GM18870 (cell line): ENCODE measurements around the gene ARFGEF2.
"Not testable (repeated sequence)": the region's sequence is repeated elsewhere in the genome, so short reads cannot be mapped to it uniquely, and the experiment has no call there.

Source experiments
- ATAC-seq: cut with Tn5 transposase; IDR thresholded peaks from one replicate; pipeline ENCODE4 v1.9.1; 2021; ENCODE audit warnings: moderate library complexity; ENCODE audit not compliant: unreplicated experiment

The ARFGEF2 gene

DNA sequence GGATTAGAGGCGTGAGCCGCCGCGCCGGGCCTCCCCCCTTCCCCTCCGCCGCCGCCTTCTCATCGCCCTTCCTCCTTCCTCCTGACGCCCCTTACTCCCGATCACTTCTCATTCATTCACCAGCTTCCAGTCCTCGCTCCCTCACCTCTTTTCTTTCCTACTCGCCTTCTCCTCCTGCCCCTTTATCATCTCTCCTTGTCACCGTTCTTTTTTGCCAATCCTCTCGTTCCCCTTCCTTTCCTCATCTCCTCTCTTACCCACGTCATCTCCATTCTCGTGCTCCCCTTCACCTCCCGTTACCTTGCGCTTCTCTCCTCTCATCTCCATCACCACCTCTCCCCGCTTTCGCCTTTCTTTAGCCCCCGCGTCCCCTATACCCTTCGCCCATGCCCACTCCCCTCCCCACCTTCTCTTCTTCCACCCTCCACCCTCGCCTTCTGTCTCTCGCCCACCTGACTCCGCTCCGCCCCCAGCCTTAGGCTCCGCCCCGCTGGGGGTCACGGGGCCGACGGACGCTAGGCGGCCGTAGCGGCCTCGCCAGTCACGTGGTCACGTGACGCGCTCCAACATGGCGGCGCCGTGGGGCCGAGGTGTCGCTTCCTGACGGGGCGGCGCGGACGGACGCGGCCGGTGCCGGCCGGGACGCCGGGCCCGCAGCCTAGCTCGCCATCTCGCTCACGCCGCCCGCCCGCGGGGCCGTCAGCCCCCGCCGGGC is at the start of gene ARFGEF2:
Gene ARFGEF2, plus strand, starts transcription at position 544 of the 715 bp plus-strand sequence. CDS start 179 bp downstream, outside the sequence.
- peak; percentile 32 for ATAC-seq

- no peak for ATAC-seq
These were observed 46.1 kb upstream of the ARFGEF2 start for GRCh38 chr20:48875233-48875913.

DNA sequence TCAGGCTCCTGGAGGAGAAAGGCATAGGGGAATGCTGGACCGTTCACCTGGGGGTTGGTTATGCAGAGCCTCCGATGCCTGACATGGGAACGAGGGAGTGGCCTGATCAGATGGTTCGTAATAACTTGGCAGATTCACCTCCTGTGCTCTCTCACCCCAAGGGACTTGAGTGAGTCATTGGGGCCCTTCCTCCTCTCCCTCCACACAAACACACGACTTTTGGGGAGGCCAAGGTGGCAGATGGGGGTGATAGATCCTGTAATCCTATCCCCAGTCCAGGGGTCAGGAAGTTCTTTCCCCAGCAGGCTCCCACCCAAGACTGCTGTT is 45.6 kb upstream of the ARFGEF2 start:
- no peak for ATAC-seq

DNA sequence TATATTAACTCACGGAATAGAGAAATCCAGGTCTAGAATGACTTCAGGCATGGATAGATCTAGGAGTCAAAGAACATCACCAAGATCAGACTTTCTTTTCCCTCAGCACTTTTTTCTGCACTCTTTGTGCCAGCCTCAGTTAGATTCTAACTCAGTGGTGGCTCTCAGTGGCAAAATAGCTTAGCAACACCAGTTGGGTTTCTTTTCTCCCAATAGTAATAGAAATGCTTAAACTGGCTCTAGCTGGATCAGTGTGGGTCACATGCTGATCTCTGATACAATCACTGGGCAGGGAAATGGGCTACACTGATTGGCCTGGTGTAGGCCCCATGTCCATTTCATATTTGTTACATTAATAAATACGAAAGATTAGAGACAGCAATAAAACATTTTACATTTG is 44.2 kb upstream of the ARFGEF2 start:
- no peak for ATAC-seq

GRCh38 chr20:48878534-48879248 is 42.8 kb upstream of the ARFGEF2 start:
- no peak for ATAC-seq

GRCh38 chr20:48879612-48880245 is 41.8 kb upstream of the ARFGEF2 start:
- ATAC-seq = no peak

DNA sequence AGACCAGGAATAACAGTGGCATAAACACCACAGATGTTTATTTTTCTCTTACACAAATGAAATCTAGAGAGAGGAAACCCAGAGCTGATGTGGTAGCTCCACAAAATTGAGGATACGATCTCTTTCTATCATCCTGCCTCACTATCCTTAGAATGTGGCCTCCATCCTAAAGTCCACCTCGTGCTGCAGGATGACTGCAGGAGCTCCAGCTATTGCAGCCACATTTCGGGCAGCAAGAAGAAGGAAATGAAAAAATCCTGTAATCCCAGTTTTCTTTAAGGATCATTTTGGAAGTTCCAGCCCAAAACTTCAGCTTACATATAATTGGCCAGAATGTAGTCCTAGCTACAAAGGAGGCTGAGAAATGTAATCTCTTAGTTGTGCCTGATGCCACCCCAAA is 41.2 kb upstream of the ARFGEF2 start:
- ATAC-seq = no peak

GRCh38 chr20:48880981-48881657 is 40.4 kb upstream of the ARFGEF2 start:
- no peak for ATAC-seq

DNA sequence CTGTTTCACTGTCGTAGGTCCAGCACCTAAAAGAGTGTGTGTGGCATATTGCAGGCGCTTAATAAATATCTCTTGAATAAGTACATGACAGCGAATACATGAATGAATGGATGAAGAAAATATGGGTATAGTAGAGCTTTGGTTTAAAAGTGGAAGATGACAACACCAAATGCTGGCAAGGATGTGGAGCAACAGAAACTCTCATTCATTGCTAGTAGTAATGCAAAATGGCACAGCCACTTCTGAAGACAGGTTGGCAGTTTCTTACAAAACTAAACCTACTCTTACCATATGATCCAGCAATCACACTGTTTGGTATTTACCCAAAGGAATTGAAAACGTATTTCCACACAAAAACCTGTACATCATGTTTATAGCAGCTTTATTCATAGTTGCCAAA is 36.3 kb upstream of the ARFGEF2 start:
- no peak for ATAC-seq

DNA sequence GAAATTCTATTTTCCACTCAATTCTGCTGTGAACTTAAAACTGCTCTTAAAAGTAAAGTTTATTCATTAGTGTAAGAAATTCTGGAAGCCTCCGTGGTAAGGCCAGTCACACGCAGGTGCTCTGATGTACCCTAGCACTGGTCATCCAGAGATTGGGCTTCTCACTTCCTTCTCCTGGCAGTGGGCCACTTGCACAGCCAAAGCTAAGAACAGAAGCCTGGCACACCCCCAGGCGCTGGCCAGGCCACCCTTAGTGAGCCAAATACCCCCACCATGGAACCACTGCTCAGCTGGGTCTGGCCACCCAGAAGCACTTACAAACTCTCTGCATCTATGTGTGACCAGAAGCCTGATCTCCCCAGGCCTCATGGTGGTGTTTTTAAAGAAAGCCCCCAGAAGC is 35.3 kb upstream of the ARFGEF2 start:
- no peak for ATAC-seq

DNA sequence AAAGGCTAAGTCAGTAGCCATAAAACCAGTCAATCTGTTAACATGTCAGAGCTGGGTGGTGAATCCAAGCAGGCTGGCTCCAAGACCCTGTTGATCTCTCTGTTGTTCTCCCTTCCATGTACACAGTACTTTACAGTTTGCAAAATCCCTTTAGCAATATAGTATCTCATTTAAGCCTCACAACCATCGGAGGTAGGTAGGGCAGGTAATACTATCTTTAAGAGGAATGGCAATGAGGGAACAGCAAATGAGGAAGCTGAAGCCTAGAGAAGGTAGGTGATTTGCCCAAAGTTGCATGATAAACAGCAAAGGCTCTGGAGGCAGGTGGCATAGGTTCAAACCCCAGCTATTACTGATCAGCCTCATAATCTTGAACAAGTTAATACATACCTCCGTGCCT is 34.7 kb upstream of the ARFGEF2 start:
- no peak for ATAC-seq

GRCh38 chr20:48888517-48888916 is 33.0 kb upstream of the ARFGEF2 start:
- not testable (repeated sequence) for ATAC-seq

- ATAC-seq = no peak
These were observed 32.2 kb upstream of the ARFGEF2 start for GRCh38 chr20:48889140-48889790.

DNA sequence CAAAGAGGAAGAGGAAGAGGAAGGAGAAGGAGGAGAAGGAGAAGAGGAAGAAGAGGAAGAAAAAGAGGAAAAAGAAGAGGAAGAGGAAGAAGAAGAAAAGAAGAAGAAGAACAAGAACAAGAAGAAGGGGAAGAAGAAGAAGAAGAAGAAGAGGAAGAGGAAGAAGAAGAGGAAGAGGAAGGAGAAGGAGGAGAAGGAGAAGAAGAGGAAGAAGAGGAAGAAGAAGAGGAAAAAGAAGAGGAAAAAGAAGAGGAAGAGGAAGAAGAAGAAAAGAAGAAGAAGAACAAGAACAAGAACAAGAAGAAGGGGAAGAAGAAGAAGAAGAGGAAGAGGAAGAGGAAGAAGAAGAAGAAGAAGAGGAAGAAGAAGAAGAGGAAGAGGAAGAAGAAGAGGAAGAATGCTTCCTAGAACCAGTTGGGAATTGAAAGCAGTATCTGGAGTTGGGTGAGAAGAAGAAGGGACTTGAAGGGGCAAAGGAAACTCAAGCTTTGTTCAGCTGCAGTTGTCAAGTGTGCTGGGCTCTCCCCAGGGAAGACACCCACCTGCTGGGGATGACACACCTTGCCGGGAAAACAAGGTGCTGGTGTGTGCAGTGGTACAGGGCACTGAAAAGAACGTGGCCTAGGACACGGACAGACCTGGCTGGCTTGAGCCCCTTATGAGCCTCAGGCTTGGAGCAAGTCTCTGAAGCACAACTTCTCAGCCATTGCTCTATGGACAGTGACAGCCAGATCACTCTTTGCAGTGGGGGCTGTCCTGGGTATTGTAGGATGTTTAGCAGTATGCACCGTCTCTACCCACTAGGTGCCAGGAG is 30.1 kb upstream of the ARFGEF2 start:
- ATAC-seq = no peak

DNA sequence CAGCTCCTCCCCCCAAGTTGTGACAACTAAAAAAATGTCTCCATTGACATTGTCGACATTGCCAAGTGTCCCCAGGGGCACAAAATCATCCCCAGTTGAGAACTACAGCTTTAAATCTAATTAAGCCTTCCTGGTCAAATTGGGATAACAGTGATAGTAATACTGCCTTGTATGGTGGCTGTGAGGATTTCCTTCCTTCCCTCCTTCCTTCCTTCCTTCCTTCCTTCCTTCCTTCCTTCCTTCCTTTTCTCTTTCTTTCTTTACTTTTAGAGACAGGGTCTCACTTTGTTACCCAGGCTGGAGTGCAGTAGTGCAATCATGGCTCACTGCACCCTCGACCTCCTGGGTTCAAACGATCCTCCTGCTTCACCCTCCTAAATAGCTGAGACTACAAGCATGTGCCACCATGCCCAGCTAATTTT is 29.5 kb upstream of the ARFGEF2 start:
- no peak for ATAC-seq

DNA sequence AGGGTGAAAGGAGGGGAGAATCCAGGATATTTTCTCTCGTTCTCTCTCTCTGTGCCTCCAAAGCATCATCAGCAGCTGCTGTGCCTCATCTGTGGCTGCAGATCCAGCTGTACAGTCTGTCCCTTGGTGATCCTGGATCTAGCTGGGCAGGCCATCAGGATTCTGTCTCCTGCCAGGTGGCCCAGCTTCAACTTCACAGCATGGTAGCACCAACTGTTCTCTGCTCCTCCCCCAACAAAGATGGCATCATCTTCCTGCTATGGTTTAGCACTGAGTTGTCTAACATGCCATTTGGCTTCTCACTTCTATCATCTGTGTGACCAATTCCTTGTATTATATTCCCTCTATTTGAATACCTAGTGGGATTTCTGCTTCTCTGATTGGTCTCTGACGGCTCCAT is 28.6 kb upstream of the ARFGEF2 start:
- ATAC-seq = no peak

- ATAC-seq = no peak
These were observed 28.1 kb upstream of the ARFGEF2 start for GRCh38 chr20:48893374-48893773.

DNA sequence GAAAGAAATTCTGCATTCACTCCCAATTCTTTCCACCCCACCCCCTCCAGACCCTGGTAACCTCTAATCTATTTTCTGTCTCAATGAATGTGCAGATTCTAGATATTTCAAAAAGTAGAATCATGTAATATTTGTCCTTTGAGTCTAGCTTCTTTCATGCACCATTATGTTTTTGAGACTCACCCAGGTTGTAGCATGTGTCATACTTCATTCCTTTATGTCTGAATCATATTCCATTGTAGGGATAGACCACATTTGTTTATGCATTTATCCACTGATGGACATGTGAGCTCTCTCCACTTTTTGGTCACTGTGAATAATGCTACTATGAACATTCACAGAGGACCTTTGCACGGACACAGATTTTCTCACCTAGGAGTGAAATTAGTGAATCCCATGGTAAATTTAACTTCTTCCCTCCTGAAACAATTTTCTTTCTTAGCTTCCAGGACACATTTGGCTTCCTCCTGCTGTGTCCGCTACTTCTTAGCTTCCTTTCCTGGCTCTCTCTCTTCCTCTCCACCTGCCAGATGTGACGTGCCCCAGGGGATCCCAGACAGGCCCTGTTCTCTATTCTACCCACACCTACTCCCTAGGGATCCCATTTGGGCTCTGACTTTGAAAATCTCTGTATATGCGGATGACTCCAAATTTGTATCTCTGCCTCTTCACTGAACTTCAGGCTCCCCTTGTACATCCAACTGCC is 24.1 kb upstream of the ARFGEF2 start:
- no peak for ATAC-seq

- no peak for ATAC-seq
These were observed 23.3 kb upstream of the ARFGEF2 start for GRCh38 chr20:48898210-48898609.
